Naive thymus-derived CD4-positive, alpha-beta T cell (primary cell): ENCODE results near the gene ABR. TPM values are rescaled to one million over a fixed set of nuclear protein-coding genes. Genes with fewer than 3 reads are reported as not detected.

Experiments used
- ATAC-seq: fragments of 150-1000 bp; cut with Tn5 transposase; 2 replicates; pipeline ENCODE4 v1.10.0; 2021; ENCODE audit warnings: mild to moderate bottlenecking, moderate library complexity
- CTCF ChIA-PET: fragments of 350-600 bp; sonication (Branson Sonifier 250); formaldehyde crosslinking; loops from one replicate; lab custom pipeline; 2021; ENCODE audit warnings: antibody characterized with exemption; lab: Charles Lee
- POLR2A ChIA-PET: fragments of 350-600 bp; sonication (Branson Sonifier 250); formaldehyde crosslinking; loops from one replicate; lab custom pipeline; 2021; ENCODE audit warnings: antibody characterized with exemption, inconsistent platforms; lab: Charles Lee
- DNase-seq, 9 donors: peaks; one replicate each; pipeline versions ENCODE4 v3.0.0 to v3.0.0-alpha.2; 2020 to 2022; ENCODE audit warnings: mixed read lengths in 1 of 9
- H3K27ac ChIP-seq: one replicate; pipeline ENCODE4 v1.7.0; 2013; ENCODE audit warnings: mild to moderate bottlenecking, low read depth, low read length, moderate library complexity
- H3K27me3 ChIP-seq, 2 donors: one replicate each; pipeline ENCODE4 v1.7.0; 2013; ENCODE audit warnings: low read length in 2 of 2, mild to moderate bottlenecking in 2 of 2, moderate library complexity in 2 of 2; ENCODE audit not compliant: control insufficient read depth in 2 of 2, insufficient read depth in 2 of 2
- H3K36me3 ChIP-seq, 3 experiments: 1 replicate in 2 of 3; 2 replicates in 1 of 3; pipeline ENCODE4 v1.7.0; 2013; ENCODE audit warnings: low read length in 3 of 3, mild to moderate bottlenecking in 3 of 3, moderate library complexity in 1 of 3; ENCODE audit not compliant: insufficient read depth in 3 of 3, control insufficient read depth in 2 of 3
- H3K4me1 ChIP-seq, 2 donors: one replicate each; pipeline ENCODE4 v1.7.0; 2013; ENCODE audit warnings: low read length in 2 of 2, mild to moderate bottlenecking in 2 of 2, moderate library complexity in 1 of 2; ENCODE audit not compliant: control insufficient read depth in 2 of 2, insufficient read depth in 2 of 2
- H3K4me3 ChIP-seq: 2 replicates; pipeline ENCODE4 v1.7.0; 2013; ENCODE audit warnings: mild to moderate bottlenecking, low read length
- H3K9me3 ChIP-seq, 3 experiments: 1 replicate in 2 of 3; 2 replicates in 1 of 3; pipeline ENCODE4 v1.7.0; 2013; ENCODE audit warnings: low read length in 3 of 3; ENCODE audit not compliant: control insufficient read depth in 2 of 3
- H3K27ac Mint-ChIP-seq, 9 donors: one replicate each; pipeline ENCODE4 v1.8.0; 2020 to 2022; ENCODE audit warnings: mixed read lengths in 9 of 9, mild to moderate bottlenecking in 8 of 9, moderate library complexity in 5 of 9, inconsistent platforms in 2 of 9
- H3K27me3 Mint-ChIP-seq, 5 donors: one replicate each; pipeline ENCODE4 v1.8.0; 2021 to 2022; ENCODE audit warnings: mixed read lengths in 5 of 5, mild to moderate bottlenecking in 1 of 5
- H3K36me3 Mint-ChIP-seq, 5 donors: one replicate each; pipeline ENCODE4 v1.8.0; 2020 to 2022; ENCODE audit warnings: mixed read lengths in 5 of 5, mild to moderate bottlenecking in 3 of 5, inconsistent platforms in 1 of 5
- H3K4me1 Mint-ChIP-seq, 7 donors: one replicate each; pipeline ENCODE4 v1.8.0; 2020 to 2022; ENCODE audit warnings: mixed read lengths in 7 of 7, mild to moderate bottlenecking in 3 of 7, inconsistent platforms in 1 of 7
- H3K4me3 Mint-ChIP-seq, 10 donors: one replicate each; pipeline ENCODE4 v1.8.0; 2020 to 2022; ENCODE audit warnings: mild to moderate bottlenecking in 10 of 10, mixed read lengths in 10 of 10, moderate library complexity in 6 of 10, inconsistent platforms in 2 of 10
- H3K9me3 Mint-ChIP-seq, 11 donors: one replicate each; pipeline ENCODE4 v1.8.0; 2020 to 2022; ENCODE audit warnings: mixed read lengths in 11 of 11, mild to moderate bottlenecking in 4 of 11, inconsistent platforms in 1 of 11, moderate library complexity in 1 of 11
- intact Hi-C, 2 donors: fragments of 100-400 bp; cut with micrococcal nuclease; formaldehyde crosslinking; loops; one replicate each; pipeline ENCODE4 v1.15.1; 2023
- polyA plus RNA-seq, 2 donors: library from polyadenylated mRNA; unstranded; fragments of 300-500 nt; fragmentation: Illumina TruSeq; gene quantifications; one replicate each; pipeline ENCODE4 v1.2.3, GENCODE V29; 2021
- total RNA-seq, 6 experiments: library from RNA in 5 of 6; stranded (reverse) in 5 of 6; gene quantifications; 1 replicate in 5 of 6; 2 replicates in 1 of 6; pipeline ENCODE4 v1.2.3 and lab custom pipeline; 2021 to 2026

ABR gene
- total and polyA plus RNA-seq, 7 experiments from 2014 or later, result 13.1 to 152 (median 139) TPM

- Histone ChIP-seq H3K27ac (no peak overlapping the region), H3K36me3 (no peaks in the 10 kb centered on the region), H3K27me3 (no peaks in the 10 kb centered on the region), H3K9me3 (peaks cover 0 to 11% (median 4%) of the 10 kb centered on the region in 3 experiments), H3K4me3 (no peak overlapping the region), H3K4me1 (no peaks in the 10 kb centered on the region)
- H3K4me3 Mint-ChIP-seq, result no peak overlapping the region
- ChIA-PET CTCF (interaction anchor here (0.6 kb wide), 1 partner anchor 12 kb away, joined by 3 read pairs; no protein-coding TSS in a partner anchor), POLR2A (no interaction called here)
- peaks cover 0 to 2% (median 0%) of the 10 kb centered on the region in 5 donors for H3K36me3 Mint-ChIP-seq
- H3K27ac Mint-ChIP-seq, result no peak overlapping the region
- intact Hi-C loops, result no loop called here
- H3K27me3 Mint-ChIP-seq, result no peaks in the 10 kb centered on the region
- peaks cover 0 to 12% (median 3%) of the 10 kb centered on the region in 11 donors for H3K9me3 Mint-ChIP-seq
- DNase-seq, result no peak
- H3K4me1 Mint-ChIP-seq, result no peaks in the 10 kb centered on the region
- ATAC-seq, result no peak
Observed at GRCh38 chr17:988561-988960, 191.2 kb downstream of the ABR start.

GRCh38 chr17:987931-988330 lies 191.8 kb downstream of the ABR start:
- Histone ChIP-seq H3K36me3 (no peaks in the 10 kb centered on the region), H3K27ac (no peak overlapping the region), H3K9me3 (peaks cover 0 to 5% (median 3%) of the 10 kb centered on the region in 3 experiments), H3K27me3 (no peaks in the 10 kb centered on the region), H3K4me3 (no peak overlapping the region), H3K4me1 (no peaks in the 10 kb centered on the region)
- DNase-seq (no peak), ATAC-seq (no peak)
- H3K9me3 Mint-ChIP-seq, result peaks cover 0 to 6% (median 0%) of the 10 kb centered on the region in 11 donors
- ChIA-PET POLR2A (no interaction called here), CTCF (interaction anchor here (0.6 kb wide), 1 partner anchor 12 kb away, joined by 3 read pairs; no protein-coding TSS in a partner anchor)
- intact Hi-C loops, result no loop called here
- H3K36me3 Mint-ChIP-seq, result no peaks in the 10 kb centered on the region
- no peak overlapping the region for H3K4me3 Mint-ChIP-seq
- no peak overlapping the region for H3K27ac Mint-ChIP-seq
- no peaks in the 10 kb centered on the region for H3K27me3 Mint-ChIP-seq
- no peaks in the 10 kb centered on the region for H3K4me1 Mint-ChIP-seq

GRCh38 chr17:986322-986929 lies 193.4 kb downstream of the ABR start:
- intact Hi-C loops, result no loop called here
- Mint-ChIP-seq H3K9me3 (peaks cover 0 to 3% (median 0%) of the 10 kb centered on the region in 11 donors), H3K36me3 (no peaks in the 10 kb centered on the region), H3K27me3 (no peaks in the 10 kb centered on the region), H3K27ac (no peak overlapping the region), H3K4me3 (no peak overlapping the region), H3K4me1 (no peaks in the 10 kb centered on the region)
- Histone ChIP-seq H3K27ac (no peak overlapping the region), H3K27me3 (no peaks in the 10 kb centered on the region), H3K9me3 (no peaks in the 10 kb centered on the region), H3K4me1 (no peaks in the 10 kb centered on the region), H3K36me3 (no peaks in the 10 kb centered on the region), H3K4me3 (no peak overlapping the region)
- CTCF ChIA-PET, result no interaction called here
- no peak for DNase-seq
- ATAC-seq, result no peak
- POLR2A ChIA-PET, result no interaction called here

- no peaks in the 10 kb centered on the region for H3K27me3 ChIP-seq
- no peak overlapping the region for H3K27ac ChIP-seq
- Mint-ChIP-seq H3K4me3 (no peak overlapping the region), H3K36me3 (no peaks in the 10 kb centered on the region), H3K4me1 (peaks cover 6 to 13% (median 11%) of the 10 kb centered on the region in 7 donors), H3K9me3 (no peaks in the 10 kb centered on the region), H3K27ac (no peak overlapping the region), H3K27me3 (peaks cover 0 to 5% (median 0%) of the 10 kb centered on the region in 5 donors)
- ATAC-seq (no peak), DNase-seq (no peak)
- no peak overlapping the region for H3K4me3 ChIP-seq
- POLR2A ChIA-PET, result interaction anchor here (0.7 kb wide), 1 partner anchor 91 kb away, joined by 3 read pairs; no protein-coding TSS in a partner anchor
- no peaks in the 10 kb centered on the region for H3K9me3 ChIP-seq
- H3K4me1 ChIP-seq, result peaks cover 8 to 10% of the 10 kb centered on the region in 2 donors
- intact Hi-C loops, result loop anchor here in 1 of 2 donors (5.0 kb wide), 1 partner anchor 572 kb away; a partner anchor contains a TSS
- no peaks in the 10 kb centered on the region for H3K36me3 ChIP-seq
- CTCF ChIA-PET, result no interaction called here
Observed at GRCh38 chr17:983921-984320, 195.9 kb downstream of the ABR start.

- Mint-ChIP-seq H3K4me3 (peak overlapping the region; percentile 64 to 88 (median 81)), H3K27ac (peak overlapping the region; percentile 38 to 88 (median 72)), H3K36me3 (no peaks in the 10 kb centered on the region), H3K4me1 (peaks cover 13 to 20% (median 15%) of the 10 kb centered on the region in 7 donors), H3K27me3 (peaks cover 19 to 27% (median 20%) of the 10 kb centered on the region in 5 donors), H3K9me3 (no peaks in the 10 kb centered on the region)
- no peak for DNase-seq
- POLR2A ChIA-PET, result interaction anchor here (0.6 to 2.7 kb wide), 9 partner anchors 16 to 565 kb away, joined by 3 to 25 read pairs (median 4); partner anchors contain the start of genes GLOD4, MRM3 and TIMM22
- Histone ChIP-seq H3K9me3 (no peaks in the 10 kb centered on the region), H3K4me3 (no peak overlapping the region), H3K27ac (no peak overlapping the region), H3K36me3 (no peaks in the 10 kb centered on the region), H3K4me1 (peaks cover 8 to 19% of the 10 kb centered on the region in 2 donors), H3K27me3 (peaks cover 6 to 11% of the 10 kb centered on the region in 2 donors)
- CTCF ChIA-PET, result interaction anchor here (0.7 to 4.7 kb wide), 16 partner anchors 16 to 816 kb away, joined by 3 to 35 read pairs (median 5); partner anchors contain the start of genes GLOD4, MRM3 and TIMM22
- intact Hi-C loops, result loop anchor here (1.0 to 5.0 kb wide), 8 partner anchors 15 to 838 kb away; partner anchors contain the start of genes GLOD4 (in 2 of the 2), MRM3 (in 2 of the 2) and VPS53 (in 1 of the 2)
- no peak for ATAC-seq
Observed at GRCh38 chr17:981292-981658, 198.5 kb downstream of the ABR start.

GRCh38 chr17:980406-981291 lies 199.1 kb downstream of the ABR start:
- H3K4me1 ChIP-seq, result peaks cover 8 to 19% of the 10 kb centered on the region in 2 donors
- CTCF ChIA-PET, result interaction anchor here (0.7 to 4.7 kb wide), 16 partner anchors 16 to 815 kb away, joined by 3 to 35 read pairs (median 5); partner anchors contain the start of genes GLOD4, MRM3 and TIMM22
- peaks cover 13 to 20% (median 15%) of the 10 kb centered on the region in 7 donors for H3K4me1 Mint-ChIP-seq
- DNase-seq, result peak; percentile 53 to 91 (median 88)
- no peaks in the 10 kb centered on the region for H3K9me3 ChIP-seq
- H3K36me3 ChIP-seq, result no peaks in the 10 kb centered on the region
- H3K27me3 Mint-ChIP-seq, result peaks cover 23 to 33% (median 26%) of the 10 kb centered on the region in 5 donors
- peak overlapping the region; percentile 50 for H3K4me3 ChIP-seq
- intact Hi-C loops, result loop anchor here (1.0 to 5.0 kb wide), 8 partner anchors 16 to 838 kb away; partner anchors contain the start of genes GLOD4 (in 2 of the 2), MRM3 (in 2 of the 2) and VPS53 (in 1 of the 2)
- H3K36me3 Mint-ChIP-seq, result no peaks in the 10 kb centered on the region
- peak; percentile 77 for ATAC-seq
- peak overlapping the region; percentile 64 to 88 (median 82) for H3K4me3 Mint-ChIP-seq
- POLR2A ChIA-PET, result interaction anchor here (0.6 to 2.7 kb wide), 9 partner anchors 16 to 564 kb away, joined by 3 to 25 read pairs (median 4); partner anchors contain the start of genes GLOD4, MRM3 and TIMM22
- H3K27ac Mint-ChIP-seq, result peak overlapping the region; percentile 38 to 88 (median 78)
- no peaks in the 10 kb centered on the region for H3K9me3 Mint-ChIP-seq
- peaks cover 6 to 11% of the 10 kb centered on the region in 2 donors for H3K27me3 ChIP-seq
- peak overlapping the region; percentile 56 for H3K27ac ChIP-seq
